ENCODE measurements around the gene EDAR. TPM values are rescaled to one million over a fixed set of nuclear protein-coding genes. Genes with fewer than 3 reads are reported as not detected.

The EDAR gene
- total RNA-seq, 2 donors from 2014 or later, result not detected

GRCh38 chr2:108941767-108942166 lies 47.3 kb downstream of the EDAR start:
- no peaks in the 10 kb centered on the region for H3K4me1 ChIP-seq (ENCODE audit: control insufficient read depth, insufficient read depth, low read length)
- H3K36me3 ChIP-seq (ENCODE audit: control insufficient read depth, insufficient read depth, low read length), result no peaks in the 10 kb centered on the region
- Mint-ChIP-seq H3K4me1 (no peaks in the 10 kb centered on the region), H3K36me3 (ENCODE audit: low read depth) (no peaks in the 10 kb centered on the region), H3K9me3 (peaks cover 16% of the 10 kb centered on the region), H3K27me3 (ENCODE audit: insufficient read depth) (peaks cover 6% of the 10 kb centered on the region), H3K27ac (no peak overlapping the region), H3K4me3 (no peak overlapping the region)
- no peak overlapping the region for H3K9ac ChIP-seq (ENCODE audit: extremely low read depth, low read length, poor library complexity, severe bottlenecking)
- DNase-seq, result no peak
- no peaks in the 10 kb centered on the region for H3K27me3 ChIP-seq (ENCODE audit: control insufficient read depth, insufficient read depth, low read length, poor library complexity, severe bottlenecking)
- 90 to 94% methylated on average over 2 to 9 of the region's 9 CpGs for WGBS, 2 experiments (ENCODE audit: insufficient coverage in 1 of 2, insufficient read length in 1 of 2)
- H3K4me3 ChIP-seq (ENCODE audit: low read length), result no peak overlapping the region
- H3K9me3 ChIP-seq (ENCODE audit: control insufficient read depth, low read length), result peaks cover 14% of the 10 kb centered on the region
- no peak for TF ChIP-seq CTCF (conservative IDR thresholded peaks at IDR 0.05)
- no peak overlapping the region for H3K27ac ChIP-seq (ENCODE audit: low read depth, low read length)

GRCh38 chr2:108941161-108941665 lies 47.8 kb downstream of the EDAR start:
- Histone ChIP-seq H3K4me1 (ENCODE audit: control insufficient read depth, insufficient read depth, low read length) (no peaks in the 10 kb centered on the region), H3K27ac (ENCODE audit: low read depth, low read length) (no peak overlapping the region), H3K27me3 (ENCODE audit: control insufficient read depth, insufficient read depth, low read length, poor library complexity, severe bottlenecking) (no peaks in the 10 kb centered on the region), H3K4me3 (ENCODE audit: low read length) (no peak overlapping the region), H3K9me3 (ENCODE audit: control insufficient read depth, low read length) (peaks cover 8% of the 10 kb centered on the region), H3K36me3 (ENCODE audit: control insufficient read depth, insufficient read depth, low read length) (no peaks in the 10 kb centered on the region), H3K9ac (ENCODE audit: extremely low read depth, low read length, poor library complexity, severe bottlenecking) (no peak overlapping the region)
- H3K27ac Mint-ChIP-seq, result no peak overlapping the region
- WGBS, 2 experiments (ENCODE audit: insufficient coverage in 1 of 2, insufficient read length in 1 of 2), result 85% methylated on average over 5 to 8 of the region's 8 CpGs
- peaks cover 6% of the 10 kb centered on the region for H3K27me3 Mint-ChIP-seq (ENCODE audit: insufficient read depth)
- no peaks in the 10 kb centered on the region for H3K36me3 Mint-ChIP-seq (ENCODE audit: low read depth)
- H3K4me3 Mint-ChIP-seq, result no peak overlapping the region
- DNase-seq, result no peak
- no peaks in the 10 kb centered on the region for H3K4me1 Mint-ChIP-seq
- peaks cover 10% of the 10 kb centered on the region for H3K9me3 Mint-ChIP-seq
- TF ChIP-seq CTCF (conservative IDR thresholded peaks at IDR 0.05), result no peak

GRCh38 chr2:108940156-108940555 lies 48.9 kb downstream of the EDAR start:
- Mint-ChIP-seq H3K27me3 (ENCODE audit: insufficient read depth) (peaks cover 6% of the 10 kb centered on the region), H3K4me3 (no peak overlapping the region), H3K9me3 (no peaks in the 10 kb centered on the region), H3K27ac (no peak overlapping the region), H3K4me1 (peaks cover 8% of the 10 kb centered on the region), H3K36me3 (ENCODE audit: low read depth) (no peaks in the 10 kb centered on the region)
- no peaks in the 10 kb centered on the region for H3K4me1 ChIP-seq (ENCODE audit: control insufficient read depth, insufficient read depth, low read length)
- H3K4me3 ChIP-seq (ENCODE audit: low read length), result no peak overlapping the region
- no peaks in the 10 kb centered on the region for H3K9me3 ChIP-seq (ENCODE audit: control insufficient read depth, low read length)
- DNase-seq, result no peak
- 94 to 95% methylated on average over 6 to 13 of the region's 13 CpGs for WGBS, 2 experiments (ENCODE audit: insufficient coverage in 1 of 2, insufficient read length in 1 of 2)
- no peak for TF ChIP-seq CTCF (conservative IDR thresholded peaks at IDR 0.05)
- no peaks in the 10 kb centered on the region for H3K36me3 ChIP-seq (ENCODE audit: control insufficient read depth, insufficient read depth, low read length)
- no peak overlapping the region for H3K27ac ChIP-seq (ENCODE audit: low read depth, low read length)
- no peaks in the 10 kb centered on the region for H3K27me3 ChIP-seq (ENCODE audit: control insufficient read depth, insufficient read depth, low read length, poor library complexity, severe bottlenecking)
- H3K9ac ChIP-seq (ENCODE audit: extremely low read depth, low read length, poor library complexity, severe bottlenecking), result no peak overlapping the region
